A673 (cell line): Measurements from ENCODE around the gene COA1. TPM values are rescaled to one million over a fixed set of nuclear protein-coding genes. Genes with fewer than 3 reads are reported as not detected.
A peak's percentile ranks its signal among the peaks of the same experiment; 100 is the strongest.

Experiments
- BruUV-seq: library from RNA; stranded (reverse); fragments of 400-500 nt; replicated peaks from 2 replicates; lab custom pipeline; 2021; lab: Mats Ljungman, UMichigan
- CTCF ChIA-PET: fragments of 300-600 bp; sonication (Branson Sonifier 250); formaldehyde crosslinking; loops from one replicate; lab custom pipeline; 2022; ENCODE audit warnings: antibody characterized with exemption; lab: Charles Lee
- POLR2A ChIA-PET: fragments of 300-600 bp; sonication (Branson Sonifier 250); formaldehyde crosslinking; loops from one replicate; lab custom pipeline; 2022; ENCODE audit warnings: antibody characterized with exemption; ENCODE audit not compliant: low non-redundant PET; lab: Charles Lee
- DNase-seq: peaks from one replicate; pipeline ENCODE4 v3.0.0-alpha.2; 2015; ENCODE audit warnings: low spot score
- H3K27ac ChIP-seq: fragments of 200-600 bp; sonication (generic); 2 replicates; pipeline ENCODE4 v1.5.1; 2016; ENCODE audit warnings: mixed run types, low read depth, mild to moderate bottlenecking, mixed read lengths, antibody characterized with exemption, low read length; ENCODE audit not compliant: poor library complexity, severe bottlenecking
- H3K27me3 ChIP-seq: fragments of 200-600 bp; sonication (generic); replicated peaks from 2 replicates; pipeline ENCODE4 v1.6.1; 2017; ENCODE audit warnings: mixed run types, low read depth, mild to moderate bottlenecking, mixed read lengths, antibody characterized with exemption, low read length; ENCODE audit not compliant: insufficient read depth, poor library complexity
- H3K36me3 ChIP-seq: fragments of 200-600 bp; sonication (generic); 2 replicates; pipeline ENCODE4 v1.6.1; 2016; ENCODE audit warnings: mixed run types, mild to moderate bottlenecking, mixed read lengths, antibody characterized with exemption, low read length; ENCODE audit not compliant: insufficient read depth, poor library complexity, severe bottlenecking
- H3K4me1 ChIP-seq: fragments of 200-600 bp; sonication (generic); 2 replicates; pipeline ENCODE4 v1.6.1; 2017; ENCODE audit warnings: mixed run types, mild to moderate bottlenecking, mixed read lengths, antibody characterized with exemption, low read length; ENCODE audit not compliant: insufficient read depth, poor library complexity, severe bottlenecking
- H3K4me3 ChIP-seq: fragments of 200-600 bp; sonication (generic); 2 replicates; pipeline ENCODE4 v1.5.1; 2016; ENCODE audit warnings: low read depth, mixed run types, mild to moderate bottlenecking, mixed read lengths, low read length; ENCODE audit not compliant: poor library complexity, severe bottlenecking
- H3K9me3 ChIP-seq: fragments of 200-600 bp; sonication (generic); 2 replicates; pipeline ENCODE4 v1.6.1; 2016; ENCODE audit warnings: mixed run types, low read depth, mild to moderate bottlenecking, mixed read lengths, antibody characterized with exemption, low read length; ENCODE audit not compliant: poor library complexity, severe bottlenecking
- CTCF ChIP-seq: fragments of 300-800, 200-600 bp; sonication (generic); conservative IDR thresholded peaks from 2 replicates; pipeline ENCODE4 v1.5.1; 2017; ENCODE audit warnings: low read depth, mild to moderate bottlenecking, antibody characterized with exemption, low read length, moderate library complexity, mixed read lengths
- EZH2 ChIP-seq: fragments of 200-600 bp; sonication (generic); IDR thresholded peaks from 2 replicates; pipeline ENCODE4 v1.6.1; 2017; ENCODE audit warnings: borderline replicate concordance, low read depth, mild to moderate bottlenecking, mixed read lengths, antibody characterized with exemption, low read length; ENCODE audit not compliant: poor library complexity, severe bottlenecking
- intact Hi-C: fragments of 100-400 bp; cut with micrococcal nuclease; formaldehyde crosslinking; loops from one replicate; pipeline ENCODE4 v1.10.0; 2022; ENCODE audit not compliant: unreplicated experiment
- total RNA-seq: library from RNA; stranded (reverse); gene quantifications from 2 replicates; pipeline ENCODE4 v1.2.3, GENCODE V29; 2021

COA1 gene
- total RNA-seq, 1 experiment from 2014 or later, result 105 TPM

- BruUV-seq, result no TSS peak
- TF ChIP-seq EZH2 (no peak), CTCF (peak; percentile 74)
- no peak overlapping the region for H3K27ac ChIP-seq
- intact Hi-C loops, result loop anchor here (1.0 to 5.0 kb wide), 3 partner anchors 118 to 758 kb away; no protein-coding TSS in a partner anchor
- DNase-seq, result peak; percentile 78
- ChIA-PET CTCF (interaction anchor here (0.7 to 5.7 kb wide), 9 partner anchors 12 to 759 kb away, joined by 3 to 141 read pairs (median 4); partner anchors contain the start of gene STK17A), POLR2A (interaction anchor here (1.0 kb wide), 1 partner anchor 117 kb away, joined by 7 read pairs; the partner anchor contains the start of gene STK17A)
- no peak overlapping the region for H3K4me3 ChIP-seq
- H3K36me3 ChIP-seq, result no peaks in the 10 kb centered on the region
- no peaks in the 10 kb centered on the region for H3K9me3 ChIP-seq
- H3K4me1 ChIP-seq, result peaks cover 25% of the 10 kb centered on the region
- H3K27me3 ChIP-seq, result no peaks in the 10 kb centered on the region
Measured at GRCh38 chr7:43700059-43700501, 29.2 kb downstream of the COA1 start.

- ChIA-PET POLR2A (interaction anchor here (0.9 kb wide), 1 partner anchor 116 kb away, joined by 4 read pairs; the partner anchor contains the start of gene STK17A), CTCF (interaction anchor here (1.0 to 5.7 kb wide), 2 partner anchors 51 to 116 kb away, joined by 3 to 141 read pairs; partner anchors contain the start of gene STK17A)
- H3K4me3 ChIP-seq, result no peak overlapping the region
- H3K27me3 ChIP-seq, result no peaks in the 10 kb centered on the region
- peak; percentile 55 for DNase-seq
- TF ChIP-seq CTCF (no peak), EZH2 (no peak)
- H3K9me3 ChIP-seq, result no peaks in the 10 kb centered on the region
- peaks cover 25% of the 10 kb centered on the region for H3K4me1 ChIP-seq
- no peaks in the 10 kb centered on the region for H3K36me3 ChIP-seq
- no peak overlapping the region for H3K27ac ChIP-seq
- no TSS peak for BruUV-seq
- intact Hi-C loops, result no loop called here
Measured at GRCh38 chr7:43698460-43699255, 30.7 kb downstream of the COA1 start.

- H3K9me3 ChIP-seq, result no peaks in the 10 kb centered on the region
- no peak overlapping the region for H3K27ac ChIP-seq
- H3K36me3 ChIP-seq, result no peaks in the 10 kb centered on the region
- POLR2A ChIA-PET, result interaction anchor here (0.9 kb wide), 1 partner anchor 115 kb away, joined by 4 read pairs; the partner anchor contains the start of gene STK17A
- TF ChIP-seq CTCF (no peak), EZH2 (no peak)
- H3K27me3 ChIP-seq, result no peaks in the 10 kb centered on the region
- BruUV-seq, result no TSS peak
- intact Hi-C loops, result no loop called here
- no peak overlapping the region for H3K4me3 ChIP-seq
- CTCF ChIA-PET, result interaction anchor here (1.0 to 5.7 kb wide), 2 partner anchors 50 to 115 kb away, joined by 3 to 141 read pairs; partner anchors contain the start of gene STK17A
- peaks cover 25% of the 10 kb centered on the region for H3K4me1 ChIP-seq
- no peak for DNase-seq
Measured at GRCh38 chr7:43697690-43698089, 31.6 kb downstream of the COA1 start.
